Fibroblast of pulmonary artery (primary cell): ENCODE data around the gene SEC23IP.

Experiments
- DNase-seq: peaks from one replicate; pipeline ENCODE4 v3.0.0-alpha.2; 2010; ENCODE audit warnings: low read depth
- H3K4me3 ChIP-seq: replicated peaks from 2 replicates; pipeline ENCODE4 v1.5.1; 2011; ENCODE audit warnings: low read depth, mild to moderate bottlenecking, control low read depth, low read length, moderate library complexity
- TF ChIP-seq, protein P1 (sequence below): IDR thresholded peaks from 2 replicates; pipeline ENCODE4 v1.5.1; 2011; ENCODE audit warnings: mild to moderate bottlenecking, control low read depth, low read length, inconsistent platforms; ENCODE audit errors: missing control alignments

The SEC23IP gene

DNA sequence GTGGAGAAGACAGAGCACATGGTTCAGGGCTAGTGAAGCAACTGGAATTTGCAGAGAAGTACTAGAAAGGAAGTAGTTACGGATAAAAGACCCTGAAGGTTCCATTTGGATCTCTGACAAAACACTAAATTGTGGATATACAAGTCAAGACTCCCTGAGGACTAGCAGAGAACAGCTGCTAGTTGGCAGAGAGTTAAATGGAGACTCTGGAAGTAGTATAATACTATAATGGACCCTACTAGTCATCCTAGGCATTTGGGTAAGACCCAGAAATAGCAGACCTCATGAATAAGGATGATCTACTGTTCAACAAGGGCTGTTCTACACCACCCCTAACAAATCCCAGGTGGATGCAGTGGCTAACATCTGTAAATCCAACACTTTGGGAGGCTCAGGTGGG lies 39.0 kb upstream of the SEC23IP start:
- no peak overlapping the region for H3K4me3 ChIP-seq
- no peak for DNase-seq
- TF ChIP-seq, protein P1, sequence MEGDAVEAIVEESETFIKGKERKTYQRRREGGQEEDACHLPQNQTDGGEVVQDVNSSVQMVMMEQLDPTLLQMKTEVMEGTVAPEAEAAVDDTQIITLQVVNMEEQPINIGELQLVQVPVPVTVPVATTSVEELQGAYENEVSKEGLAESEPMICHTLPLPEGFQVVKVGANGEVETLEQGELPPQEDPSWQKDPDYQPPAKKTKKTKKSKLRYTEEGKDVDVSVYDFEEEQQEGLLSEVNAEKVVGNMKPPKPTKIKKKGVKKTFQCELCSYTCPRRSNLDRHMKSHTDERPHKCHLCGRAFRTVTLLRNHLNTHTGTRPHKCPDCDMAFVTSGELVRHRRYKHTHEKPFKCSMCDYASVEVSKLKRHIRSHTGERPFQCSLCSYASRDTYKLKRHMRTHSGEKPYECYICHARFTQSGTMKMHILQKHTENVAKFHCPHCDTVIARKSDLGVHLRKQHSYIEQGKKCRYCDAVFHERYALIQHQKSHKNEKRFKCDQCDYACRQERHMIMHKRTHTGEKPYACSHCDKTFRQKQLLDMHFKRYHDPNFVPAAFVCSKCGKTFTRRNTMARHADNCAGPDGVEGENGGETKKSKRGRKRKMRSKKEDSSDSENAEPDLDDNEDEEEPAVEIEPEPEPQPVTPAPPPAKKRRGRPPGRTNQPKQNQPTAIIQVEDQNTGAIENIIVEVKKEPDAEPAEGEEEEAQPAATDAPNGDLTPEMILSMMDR: no peak

DNA sequence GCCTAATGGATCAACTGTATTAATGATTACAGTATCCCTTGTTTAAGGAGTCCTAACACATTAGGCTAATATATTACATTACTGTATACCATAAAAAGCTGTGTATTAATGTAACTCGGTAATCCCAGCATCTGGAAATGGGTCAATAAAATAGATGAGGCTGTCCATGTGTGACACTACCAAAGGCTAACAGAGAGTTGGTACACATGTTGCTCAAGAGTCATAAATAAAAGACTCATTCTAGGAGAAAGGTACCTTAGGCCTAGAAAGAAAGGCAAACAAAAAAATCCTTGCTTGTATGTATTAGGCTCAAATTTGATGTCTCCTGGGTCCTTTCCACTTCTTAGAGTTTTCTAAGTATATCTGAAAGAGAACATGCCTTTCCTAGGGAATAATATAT lies 34.5 kb upstream of the SEC23IP start:
- no peak overlapping the region for H3K4me3 ChIP-seq
- TF ChIP-seq, protein P1: no peak
- no peak for DNase-seq

DNA sequence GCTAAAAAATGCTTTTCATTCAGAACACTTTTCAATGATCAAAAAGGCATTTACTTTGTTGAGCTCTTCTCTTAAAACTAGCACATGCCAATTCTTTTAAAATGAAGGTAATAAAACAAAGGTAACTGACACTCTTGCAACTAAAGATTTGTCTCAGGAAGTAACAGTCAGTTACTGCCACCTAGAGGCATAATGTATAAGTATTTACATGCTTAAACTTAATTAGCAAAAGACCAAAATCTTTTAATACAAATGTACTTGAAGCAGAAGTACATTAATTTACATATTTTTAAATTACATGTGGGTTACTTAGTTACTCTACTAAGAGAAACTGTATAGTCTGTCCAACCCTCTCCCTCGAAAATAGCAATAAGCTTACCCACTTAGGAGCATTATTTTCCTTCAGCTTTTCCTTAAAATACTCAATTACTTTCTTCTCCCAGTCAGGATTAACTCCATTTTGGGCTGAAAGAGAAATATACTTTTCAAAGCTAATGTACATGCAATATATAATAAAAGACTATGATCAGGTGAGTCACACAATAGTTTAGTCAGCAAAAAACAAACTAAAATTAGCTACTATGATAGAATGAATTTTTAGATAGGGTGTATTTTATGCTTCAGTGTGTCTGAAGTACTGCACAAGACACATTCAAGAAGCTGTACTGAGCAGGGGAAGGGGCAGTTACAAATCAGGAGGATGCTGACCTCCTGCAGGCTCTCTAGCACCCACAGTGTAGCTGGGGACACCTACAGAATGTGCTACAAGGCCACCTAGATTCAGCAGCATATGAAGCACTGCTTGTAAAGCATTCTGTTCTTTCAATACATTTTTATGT lies 32.9 kb upstream of the SEC23IP start:
- DNase-seq: peak; percentile 75
- H3K4me3 ChIP-seq: no peak overlapping the region
- TF ChIP-seq, protein P1: peak; percentile 50

DNA sequence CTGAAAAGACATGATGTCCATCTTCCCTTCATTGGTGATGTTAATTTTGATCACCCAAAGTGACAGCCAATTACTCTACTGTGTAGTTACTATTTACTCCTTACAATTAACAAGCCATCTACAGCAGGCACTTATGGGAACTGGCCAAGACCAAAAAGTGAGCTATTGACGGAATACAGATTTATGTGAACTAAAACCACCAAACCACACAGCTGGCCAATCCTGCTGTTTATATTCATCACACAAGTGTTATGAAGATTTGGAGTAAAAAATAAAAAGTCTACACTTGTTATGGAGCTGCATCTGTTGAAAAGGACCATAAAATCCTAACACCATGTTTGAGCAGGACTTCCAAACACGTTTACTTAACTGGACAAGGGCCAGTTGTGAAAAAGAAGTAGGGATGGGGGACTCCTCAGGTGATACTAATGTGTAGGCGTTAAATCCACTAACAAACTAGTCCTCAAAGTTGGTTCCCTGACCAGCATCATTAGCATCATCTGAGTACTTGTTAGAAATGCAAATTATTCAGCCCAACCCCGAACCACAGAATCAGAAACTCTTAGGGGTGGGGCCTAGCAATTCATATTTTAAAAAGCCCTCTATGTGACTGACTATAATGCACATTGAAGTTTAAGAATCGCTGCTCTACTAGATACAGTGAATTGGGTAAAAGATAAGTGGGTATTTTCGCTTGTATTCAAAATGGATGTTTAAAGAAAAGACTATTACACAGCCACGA lies 31.5 kb upstream of the SEC23IP start:
- no peak for DNase-seq
- no peak overlapping the region for H3K4me3 ChIP-seq
- TF ChIP-seq, protein P1: no peak

DNA sequence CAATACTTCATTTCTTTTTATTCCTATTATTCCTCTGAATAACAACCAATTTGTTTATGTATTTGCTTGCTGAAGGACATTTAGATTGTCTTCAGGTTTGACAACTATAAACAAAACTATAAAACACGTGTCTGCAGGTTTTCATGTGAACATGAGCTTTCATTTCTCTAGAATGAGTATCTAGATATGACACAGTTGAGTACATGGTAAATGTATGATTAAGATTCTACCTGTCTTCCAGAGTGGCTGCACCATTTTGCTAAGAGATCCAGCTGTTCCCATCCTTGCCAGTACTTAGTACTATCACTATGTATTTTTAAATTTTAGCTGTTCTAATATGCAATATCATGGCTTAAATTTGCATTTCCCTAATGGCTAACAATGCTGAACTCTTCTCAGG lies 30.0 kb upstream of the SEC23IP start:
- no peak for DNase-seq
- TF ChIP-seq, protein P1: no peak

DNA sequence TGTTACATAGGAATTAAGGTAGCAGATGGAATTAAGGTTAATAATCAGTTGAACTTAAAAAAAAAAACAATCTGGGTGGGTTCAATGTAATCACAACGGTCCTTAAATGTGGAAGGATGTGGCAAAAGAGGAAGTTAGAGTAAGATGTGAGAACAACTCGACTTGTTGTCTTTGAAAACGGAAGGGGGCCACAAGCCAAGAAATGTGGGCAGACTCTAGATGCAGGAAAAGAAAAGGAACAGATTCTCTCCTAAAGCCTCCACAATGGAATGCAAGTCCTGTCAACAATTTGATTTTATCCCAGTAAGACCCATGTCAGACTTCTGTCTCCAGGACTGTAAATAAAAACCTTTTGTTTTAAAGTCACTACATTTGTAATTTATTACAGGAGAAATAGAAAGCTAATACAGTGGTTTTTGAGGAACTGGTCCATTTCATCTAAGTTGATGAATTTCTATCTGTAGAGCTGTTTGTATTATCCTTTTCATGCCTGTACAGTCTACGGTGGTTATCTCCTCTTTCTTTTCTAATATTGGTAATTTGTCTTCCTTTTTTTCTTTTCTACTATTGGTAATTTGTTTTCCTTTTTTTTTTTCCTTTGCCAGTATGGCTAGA lies 28.5 kb upstream of the SEC23IP start:
- TF ChIP-seq, protein P1: no peak
- no peak for DNase-seq
- H3K4me3 ChIP-seq: no peak overlapping the region

More for the DNA sequence above, 30.0 kb upstream of the SEC23IP start:
- no peak overlapping the region for H3K4me3 ChIP-seq
